HEK293 (cell line): ENCODE results near the gene OPA1.

ENCODE experiments used
- CTCF ChIA-PET: fragments of 350-600 bp; formaldehyde crosslinking; extraction: SDS; loops from one replicate; lab custom pipeline; 2021; ENCODE audit warnings: antibody characterized with exemption; lab: Yijun Ruan, JAX
- POLR2A ChIA-PET: fragments of 300-600 bp; formaldehyde crosslinking; extraction: SDS; loops from one replicate; lab custom pipeline; 2020; ENCODE audit warnings: antibody characterized with exemption, inconsistent platforms; lab: Yijun Ruan, JAX
- H3K27ac ChIP-seq: fragments of 200-500 bp; sonication (Bioruptor generic); 2 replicates; pipeline ENCODE4 v1.5.1; 2014; ENCODE audit warnings: low read depth, low read length, control low read depth, inconsistent platforms; ENCODE audit errors: extremely low read depth
- H3K36me3 ChIP-seq, 2 experiments: fragments of 200-500 bp in 1 of 2; sonication (Bioruptor generic) in 1 of 2; 1 replicate in 1 of 2; 2 replicates in 1 of 2; pipeline ENCODE4 v1.5.1; 2014 to 2017; ENCODE audit warnings: inconsistent platforms in 2 of 2, low read length in 2 of 2; ENCODE audit not compliant: control insufficient read depth in 2 of 2, insufficient read depth in 1 of 2
- H3K4me1 ChIP-seq: fragments of 200-500 bp; sonication (Bioruptor generic); 2 replicates; pipeline ENCODE4 v1.5.1; 2014; ENCODE audit warnings: mild to moderate bottlenecking, low read length, inconsistent platforms; ENCODE audit not compliant: control insufficient read depth, insufficient read depth
- H3K4me3 ChIP-seq: 2 replicates; pipeline ENCODE4 v1.5.1; 2011; ENCODE audit warnings: low read depth, mild to moderate bottlenecking, control low read depth, low read length, moderate library complexity
- H3K9me3 ChIP-seq: fragments of 200-500 bp; sonication (Bioruptor generic); 2 replicates; pipeline ENCODE4 v1.5.1; 2014; ENCODE audit warnings: low read depth, low read length, inconsistent platforms; ENCODE audit not compliant: control insufficient read depth, insufficient read depth
- IKZF3 ChIP-seq: fragments of 450-650 bp; IDR thresholded peaks from 2 replicates; pipeline ENCODE4 v1.5.0; 2018; ENCODE audit warnings: missing biosample characterization, mild to moderate bottlenecking, missing genetic modification characterization, moderate library complexity
- KLF7 ChIP-seq: fragments of 450-650 bp; formaldehyde crosslinking; IDR thresholded peaks from 2 replicates; pipeline ENCODE4 v1.5.1; 2016; ENCODE audit warnings: missing biosample characterization, missing genetic modification characterization, borderline replicate concordance
- PBX3 ChIP-seq: sonication (generic); formaldehyde crosslinking; IDR thresholded peaks from 2 replicates; pipeline ENCODE4 v1.8.1; 2022; ENCODE audit warnings: mild to moderate bottlenecking, moderate library complexity, missing genetic modification reagents
- RBAK ChIP-seq: fragments of 450-650 bp; formaldehyde crosslinking; IDR thresholded peaks from 2 replicates; pipeline ENCODE4 v1.5.1; 2016; ENCODE audit warnings: missing biosample characterization, missing genetic modification characterization
- SCRT2 ChIP-seq: fragments of 450-650 bp; formaldehyde crosslinking; IDR thresholded peaks from 2 replicates; pipeline ENCODE4 v1.5.1; 2016; ENCODE audit warnings: missing biosample characterization, missing genetic modification characterization
- ZBTB7A ChIP-seq: fragments of 450-650 bp; formaldehyde crosslinking; IDR thresholded peaks from 2 replicates; pipeline ENCODE4 v1.5.1; 2016; ENCODE audit warnings: low read depth, missing biosample characterization, missing genetic modification characterization
- ZIC2 ChIP-seq: fragments of 450-650 bp; formaldehyde crosslinking; IDR thresholded peaks from 2 replicates; pipeline ENCODE4 v1.5.1; 2016; ENCODE audit warnings: missing biosample characterization, missing genetic modification characterization
- ZNF133 ChIP-seq: fragments of 450-650 bp; formaldehyde crosslinking; IDR thresholded peaks from 2 replicates; pipeline ENCODE4 v1.5.1; 2016; ENCODE audit warnings: missing biosample characterization, missing genetic modification characterization
- ZNF175 ChIP-seq: fragments of 450-650 bp; formaldehyde crosslinking; IDR thresholded peaks from 2 replicates; pipeline ENCODE4 v1.5.1; 2016; ENCODE audit warnings: missing biosample characterization, missing genetic modification characterization
- ZNF202 ChIP-seq: fragments of 450-650 bp; formaldehyde crosslinking; IDR thresholded peaks from 2 replicates; pipeline ENCODE4 v1.5.1; 2016; ENCODE audit warnings: missing biosample characterization, missing genetic modification characterization, borderline replicate concordance
- ZNF211 ChIP-seq: fragments of 450-650 bp; formaldehyde crosslinking; IDR thresholded peaks from 2 replicates; pipeline ENCODE4 v1.5.1; 2016; ENCODE audit warnings: low read depth, missing biosample characterization, missing genetic modification characterization
- ZNF248 ChIP-seq: fragments of 450-650 bp; formaldehyde crosslinking; IDR thresholded peaks from 2 replicates; pipeline ENCODE4 v1.5.1; 2017; ENCODE audit warnings: missing biosample characterization, missing genetic modification characterization
- ZNF302 ChIP-seq: fragments of 450-650 bp; formaldehyde crosslinking; IDR thresholded peaks from 2 replicates; pipeline ENCODE4 v1.5.1; 2016; ENCODE audit warnings: missing biosample characterization, missing genetic modification characterization, low read depth
- ZNF324 ChIP-seq: fragments of 450-650 bp; formaldehyde crosslinking; IDR thresholded peaks from 2 replicates; pipeline ENCODE4 v1.5.1; 2016; ENCODE audit warnings: missing biosample characterization, missing genetic modification characterization
- ZNF335 ChIP-seq: fragments of 450-650 bp; formaldehyde crosslinking; conservative IDR thresholded peaks from 2 replicates; pipeline ENCODE4 v1.5.1; 2016; ENCODE audit warnings: missing biosample characterization, missing genetic modification characterization
- ZNF362 ChIP-seq: fragments of 450-650 bp; formaldehyde crosslinking; IDR thresholded peaks from 2 replicates; pipeline ENCODE4 v1.5.1; 2016; ENCODE audit warnings: missing biosample characterization, missing genetic modification characterization
- ZNF366 ChIP-seq: fragments of 450-650 bp; formaldehyde crosslinking; conservative IDR thresholded peaks from 2 replicates; pipeline ENCODE4 v1.5.1; 2016; ENCODE audit warnings: missing biosample characterization, missing genetic modification characterization
- ZNF426 ChIP-seq: fragments of 450-650 bp; formaldehyde crosslinking; IDR thresholded peaks from 2 replicates; pipeline ENCODE4 v1.5.1; 2017; ENCODE audit warnings: missing biosample characterization, missing genetic modification characterization, mild to moderate bottlenecking, inconsistent platforms, moderate library complexity
- ZNF48 ChIP-seq: fragments of 450-650 bp; formaldehyde crosslinking; IDR thresholded peaks from 2 replicates; pipeline ENCODE4 v1.5.1; 2016; ENCODE audit warnings: missing biosample characterization, missing genetic modification characterization
- ZNF529 ChIP-seq: fragments of 450-650 bp; formaldehyde crosslinking; IDR thresholded peaks from 2 replicates; pipeline ENCODE4 v1.5.1; 2017; ENCODE audit warnings: missing genetic modification characterization, missing biosample characterization; ENCODE audit not compliant: insufficient replicate concordance
- ZNF596 ChIP-seq: fragments of 450-650 bp; IDR thresholded peaks from 2 replicates; pipeline ENCODE4 v1.5.0; 2018; ENCODE audit warnings: missing biosample characterization, mild to moderate bottlenecking, missing genetic modification characterization, moderate library complexity
- ZNF654 ChIP-seq: fragments of 450-650 bp; formaldehyde crosslinking; IDR thresholded peaks from 2 replicates; pipeline ENCODE4 v1.5.1; 2016; ENCODE audit warnings: low read depth, missing biosample characterization, missing genetic modification characterization
- ZNF658 ChIP-seq: fragments of 450-650 bp; formaldehyde crosslinking; IDR thresholded peaks from 2 replicates; pipeline ENCODE4; 2016; ENCODE audit warnings: missing biosample characterization, missing genetic modification characterization
- ZNF677 ChIP-seq: fragments of 450-650 bp; IDR thresholded peaks from 2 replicates; pipeline ENCODE4 v1.5.0; 2018; ENCODE audit warnings: missing biosample characterization, mild to moderate bottlenecking, missing genetic modification characterization, moderate library complexity
- ZNF747 ChIP-seq: fragments of 450-650 bp; formaldehyde crosslinking; IDR thresholded peaks from 2 replicates; pipeline ENCODE4 v1.5.1; 2016; ENCODE audit warnings: missing biosample characterization, missing genetic modification characterization
- ZNF785 ChIP-seq: fragments of 450-650 bp; formaldehyde crosslinking; IDR thresholded peaks from 2 replicates; pipeline ENCODE4 v1.5.1; 2016; ENCODE audit warnings: missing biosample characterization, missing genetic modification characterization
- ZSCAN16 ChIP-seq: fragments of 450-650 bp; formaldehyde crosslinking; IDR thresholded peaks from 2 replicates; pipeline ENCODE4 v1.5.1; 2016; ENCODE audit warnings: missing biosample characterization, missing genetic modification characterization
- TF ChIP-seq, protein P1 (sequence below): fragments of 450-650 bp; formaldehyde crosslinking; IDR thresholded peaks from 2 replicates; pipeline ENCODE4 v1.5.0; 2017; ENCODE audit warnings: missing biosample characterization, missing genetic modification characterization, borderline replicate concordance

Gene OPA1

GRCh38 chr3:193585530-193585929, 7.5 kb upstream of the OPA1 start:
- no peaks in the 10 kb centered on the region for H3K36me3 ChIP-seq
- H3K4me3 ChIP-seq, result no peak overlapping the region
- no peak for TF ChIP-seq ZNF133
- no peak for TF ChIP-seq ZBTB7A (tag by site-specific recombination)
- no peak for TF ChIP-seq RBAK (tag by site-specific recombination)
- TF ChIP-seq ZNF658 (tag by site-specific recombination), result no peak
- no peak for TF ChIP-seq ZNF48 (tag by site-specific recombination)
- no peak for TF ChIP-seq PBX3
- TF ChIP-seq ZNF366 (tag by site-specific recombination), result no peak
- no peak for TF ChIP-seq SCRT2 (tag by site-specific recombination)
- TF ChIP-seq ZNF211 (tag by site-specific recombination), result no peak
- POLR2A ChIA-PET, result no interaction called here
- H3K4me1 ChIP-seq, result 0 out of 2 replicates have a peak, but pooled peaks cover 2% of the 10 kb centered on the region
- CTCF ChIA-PET, result interaction anchor here (0.6 kb wide), 1 partner anchor 268 kb away, joined by 3 read pairs; no protein-coding TSS in a partner anchor
- H3K9me3 ChIP-seq, result no peaks in the 10 kb centered on the region
- no peak overlapping the region for H3K27ac ChIP-seq

- ChIA-PET CTCF (interaction anchor here (0.9 kb wide), 1 partner anchor 136 kb away, joined by 3 read pairs; no protein-coding TSS in a partner anchor), POLR2A (no interaction called here)
- Histone ChIP-seq H3K36me3 (no peaks in the 10 kb centered on the region), H3K4me3 (no peak overlapping the region), H3K27ac (no peak overlapping the region), H3K9me3 (no peaks in the 10 kb centered on the region), H3K4me1 (0 out of 2 replicates have a peak, but pooled peaks cover 2% of the 10 kb centered on the region)
- no peak for TF ChIP-seq ZNF677 (tag by site-specific recombination)
- no peak for TF ChIP-seq ZNF654 (tag by site-specific recombination)
- TF ChIP-seq KLF7 (tag by site-specific recombination), result no peak
- TF ChIP-seq ZNF175 (tag by site-specific recombination), result no peak
- no peak for TF ChIP-seq ZNF747 (tag by site-specific recombination)
- TF ChIP-seq ZNF426 (tag by site-specific recombination), result no peak
- TF ChIP-seq ZIC2 (tag by site-specific recombination), result no peak
- TF ChIP-seq, protein P1, sequence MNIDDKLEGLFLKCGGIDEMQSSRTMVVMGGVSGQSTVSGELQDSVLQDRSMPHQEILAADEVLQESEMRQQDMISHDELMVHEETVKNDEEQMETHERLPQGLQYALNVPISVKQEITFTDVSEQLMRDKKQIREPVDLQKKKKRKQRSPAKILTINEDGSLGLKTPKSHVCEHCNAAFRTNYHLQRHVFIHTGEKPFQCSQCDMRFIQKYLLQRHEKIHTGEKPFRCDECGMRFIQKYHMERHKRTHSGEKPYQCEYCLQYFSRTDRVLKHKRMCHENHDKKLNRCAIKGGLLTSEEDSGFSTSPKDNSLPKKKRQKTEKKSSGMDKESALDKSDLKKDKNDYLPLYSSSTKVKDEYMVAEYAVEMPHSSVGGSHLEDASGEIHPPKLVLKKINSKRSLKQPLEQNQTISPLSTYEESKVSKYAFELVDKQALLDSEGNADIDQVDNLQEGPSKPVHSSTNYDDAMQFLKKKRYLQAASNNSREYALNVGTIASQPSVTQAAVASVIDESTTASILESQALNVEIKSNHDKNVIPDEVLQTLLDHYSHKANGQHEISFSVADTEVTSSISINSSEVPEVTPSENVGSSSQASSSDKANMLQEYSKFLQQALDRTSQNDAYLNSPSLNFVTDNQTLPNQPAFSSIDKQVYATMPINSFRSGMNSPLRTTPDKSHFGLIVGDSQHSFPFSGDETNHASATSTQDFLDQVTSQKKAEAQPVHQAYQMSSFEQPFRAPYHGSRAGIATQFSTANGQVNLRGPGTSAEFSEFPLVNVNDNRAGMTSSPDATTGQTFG (tag by site-specific recombination), result no peak
- no peak for TF ChIP-seq ZNF248 (tag by site-specific recombination)
- no peak for TF ChIP-seq ZNF785 (tag by site-specific recombination)
- no peak for TF ChIP-seq IKZF3
- no peak for TF ChIP-seq ZNF529
- TF ChIP-seq ZNF324, result no peak
- no peak for TF ChIP-seq ZNF302 (tag by site-specific recombination)
- TF ChIP-seq ZNF362, result no peak
- no peak for TF ChIP-seq ZNF202 (tag by site-specific recombination)
- no peak for TF ChIP-seq ZNF335 (tag by site-specific recombination)
- TF ChIP-seq ZSCAN16 (tag by site-specific recombination), result no peak
- no peak for TF ChIP-seq ZNF596 (tag by site-specific recombination)
Observed at GRCh38 chr3:193586526-193586925, 6.5 kb upstream of the OPA1 start.
